Keratinocyte (primary cell): ENCODE data around the gene ARHGEF37. TPM values are rescaled to one million over a fixed set of nuclear protein-coding genes. Genes with fewer than 3 reads are reported as not detected.

ENCODE experiments used
- DNase-seq: peaks from one replicate; pipeline ENCODE4 v3.0.0-alpha.2; 2011; ENCODE audit warnings: low read depth, missing footprints, low spot score
- FAIRE-seq: peaks from 2 replicates; lab custom pipeline; 2011; peaks lifted over from hg19 to GRCh38; lab: Jason Lieb, UNC
- H2AFZ ChIP-seq: 2 replicates; pipeline ENCODE4 v1.6.0; 2012; ENCODE audit warnings: low read length, control low read depth, inconsistent platforms; ENCODE audit not compliant: control insufficient read depth
- H3K27ac ChIP-seq: 2 replicates; pipeline ENCODE4 v1.5.1; 2011; ENCODE audit warnings: low read length; ENCODE audit not compliant: control insufficient read depth, insufficient read depth
- H3K27me3 ChIP-seq: 3 replicates; pipeline ENCODE4 v1.6.0; 2011; ENCODE audit warnings: low read length; ENCODE audit not compliant: control insufficient read depth, insufficient read depth; ENCODE audit errors: extremely low read depth
- H3K36me3 ChIP-seq, 2 experiments: 2 replicates in 1 of 2; 3 replicates in 1 of 2; pipeline ENCODE4 v1.5.1; 2011; ENCODE audit warnings: low read length in 2 of 2, mild to moderate bottlenecking in 1 of 2; ENCODE audit not compliant: control insufficient read depth in 2 of 2, insufficient read depth in 2 of 2; ENCODE audit errors: extremely low read depth in 1 of 2
- H3K4me1 ChIP-seq: 3 replicates; pipeline ENCODE4 v1.5.1; 2011; ENCODE audit warnings: low read length; ENCODE audit not compliant: control insufficient read depth, insufficient read depth; ENCODE audit errors: extremely low read depth
- H3K4me2 ChIP-seq: 3 replicates; pipeline ENCODE4 v1.6.0; 2011; ENCODE audit warnings: low read depth, low read length; ENCODE audit not compliant: control insufficient read depth, insufficient read depth; ENCODE audit errors: extremely low read depth
- H3K4me3 ChIP-seq, 3 experiments: fragments of 200-600 bp in 1 of 3; sonication (generic) in 1 of 3; 2 replicates in 2 of 3; 3 replicates in 1 of 3; pipeline ENCODE4 v1.5.1; 2011 to 2016; ENCODE audit warnings: low read length in 3 of 3, mild to moderate bottlenecking in 3 of 3, control low read depth in 2 of 3, inconsistent platforms in 1 of 3, low read depth in 1 of 3, mixed read lengths in 1 of 3, mixed run types in 1 of 3, moderate library complexity in 1 of 3; ENCODE audit not compliant: control insufficient read depth in 2 of 3, insufficient read depth in 2 of 3; ENCODE audit errors: extremely low read depth in 1 of 3
- H3K79me2 ChIP-seq: 2 replicates; pipeline ENCODE4 v1.6.0; 2012; ENCODE audit warnings: low read length; ENCODE audit not compliant: control insufficient read depth, insufficient read depth
- H3K9ac ChIP-seq: 3 replicates; pipeline ENCODE4 v1.6.0; 2011; ENCODE audit warnings: low read length; ENCODE audit not compliant: control insufficient read depth, insufficient read depth; ENCODE audit errors: extremely low read depth
- H3K9me1 ChIP-seq: 3 replicates; pipeline ENCODE4 v1.6.0; 2011; ENCODE audit warnings: low read length; ENCODE audit not compliant: control insufficient read depth, insufficient read depth; ENCODE audit errors: extremely low read depth
- H3K9me3 ChIP-seq: 2 replicates; pipeline ENCODE4 v1.5.1; 2012; ENCODE audit warnings: low read depth, low read length; ENCODE audit not compliant: control insufficient read depth
- H4K20me1 ChIP-seq: 3 replicates; pipeline ENCODE4 v1.6.0; 2011; ENCODE audit warnings: low read length; ENCODE audit not compliant: control insufficient read depth, insufficient read depth; ENCODE audit errors: extremely low read depth
- EZH2 ChIP-seq: IDR thresholded peaks from one replicate; pipeline ENCODE4 v1.6.1; 2012; ENCODE audit warnings: inconsistent platforms, mild to moderate bottlenecking, low read length, moderate library complexity
- dilution Hi-C: fragments of 300-500 bp; cut with MboI; formaldehyde crosslinking; loops from one replicate; pipeline ENCODE4 v1.7.0; 2020; ENCODE audit warnings: low sequenced_read_pairs; ENCODE audit not compliant: extremely low pct_ligation_motif_present
- polyA plus RNA-seq, 5 experiments: library from polyadenylated mRNA; depleted of rRNA in 3 of 5; stranded (reverse) in 3 of 5; stranded (forward) in 1 of 5; unstranded in 1 of 5; fragments of >200 nt; gene quantifications; 1 replicate in 1 of 5; 2 replicates in 3 of 5; 3 replicates in 1 of 5; pipeline versions ENCODE4 v1.2.1 to v1.2.3, GENCODE V29; 2011 to 2012; ENCODE audit warnings: missing spikeins in 2 of 5, low read depth in 1 of 5, low replicate concordance in 1 of 5
- TF ChIP-seq, protein P1 (sequence below), 3 experiments: IDR thresholded peaks in 1 of 3; conservative IDR thresholded peaks in 1 of 3; optimal IDR thresholded peaks in 1 of 3; 2 replicates in 2 of 3; 3 replicates in 1 of 3; pipeline versions ENCODE3 to v1.5.1; 2011; ENCODE audit warnings: low read length in 3 of 3, mild to moderate bottlenecking in 3 of 3, moderate library complexity in 2 of 3, control low read depth in 1 of 3, inconsistent platforms in 1 of 3; ENCODE audit not compliant: insufficient read depth in 2 of 3; ENCODE audit errors: extremely low read depth in 1 of 3

Gene ARHGEF37
- polyA plus RNA-seq, 1 donor (not counting 4 experiments of a cell fraction or from before 2014, with no cell fraction given): 8.7 TPM

DNA sequence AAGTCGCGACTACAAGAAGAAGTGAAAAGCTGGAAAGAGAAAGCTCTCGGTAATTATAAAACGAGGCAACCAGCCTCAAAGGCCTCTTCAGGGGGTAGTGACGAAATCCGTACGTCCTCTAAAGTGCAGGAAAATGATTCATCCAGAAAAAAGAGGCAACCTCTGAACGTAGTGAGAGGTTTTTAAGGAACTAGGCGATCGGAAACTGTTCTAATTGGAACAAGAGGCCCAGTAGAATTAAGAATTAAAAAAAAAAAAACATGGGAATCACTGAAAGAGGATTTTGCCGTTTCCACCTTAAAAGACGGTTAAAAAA, 31.1 kb upstream of the ARHGEF37 start:
- H3K9me1 ChIP-seq: no peaks in the 10 kb centered on the region
- DNase-seq (no peak), FAIRE-seq (no peak)
- H3K4me1 ChIP-seq: peaks cover 39% of the 10 kb centered on the region
- TF ChIP-seq, protein P1, sequence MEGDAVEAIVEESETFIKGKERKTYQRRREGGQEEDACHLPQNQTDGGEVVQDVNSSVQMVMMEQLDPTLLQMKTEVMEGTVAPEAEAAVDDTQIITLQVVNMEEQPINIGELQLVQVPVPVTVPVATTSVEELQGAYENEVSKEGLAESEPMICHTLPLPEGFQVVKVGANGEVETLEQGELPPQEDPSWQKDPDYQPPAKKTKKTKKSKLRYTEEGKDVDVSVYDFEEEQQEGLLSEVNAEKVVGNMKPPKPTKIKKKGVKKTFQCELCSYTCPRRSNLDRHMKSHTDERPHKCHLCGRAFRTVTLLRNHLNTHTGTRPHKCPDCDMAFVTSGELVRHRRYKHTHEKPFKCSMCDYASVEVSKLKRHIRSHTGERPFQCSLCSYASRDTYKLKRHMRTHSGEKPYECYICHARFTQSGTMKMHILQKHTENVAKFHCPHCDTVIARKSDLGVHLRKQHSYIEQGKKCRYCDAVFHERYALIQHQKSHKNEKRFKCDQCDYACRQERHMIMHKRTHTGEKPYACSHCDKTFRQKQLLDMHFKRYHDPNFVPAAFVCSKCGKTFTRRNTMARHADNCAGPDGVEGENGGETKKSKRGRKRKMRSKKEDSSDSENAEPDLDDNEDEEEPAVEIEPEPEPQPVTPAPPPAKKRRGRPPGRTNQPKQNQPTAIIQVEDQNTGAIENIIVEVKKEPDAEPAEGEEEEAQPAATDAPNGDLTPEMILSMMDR (optimal IDR thresholded peaks at IDR 0.05 in 1 of 3, IDR thresholded peaks at IDR 0.05 in 1 of 3, conservative IDR thresholded peaks at IDR 0.05 in 1 of 3; ENCODE audit: extremely low read depth in 1 of 3, insufficient read depth in 2 of 3, low read length in 3 of 3): no peak
- TF ChIP-seq EZH2: no peak
- no peak overlapping the region for H2AFZ ChIP-seq
- peaks cover 10 to 39% of the 10 kb centered on the region in 2 experiments for H3K36me3 ChIP-seq
- no peaks in the 10 kb centered on the region for H3K27me3 ChIP-seq
- H3K79me2 ChIP-seq: peaks cover 64% of the 10 kb centered on the region
- no peaks in the 10 kb centered on the region for H3K9me3 ChIP-seq
- dilution Hi-C loops: no loop called here
- peaks cover 5% of the 10 kb centered on the region for H4K20me1 ChIP-seq
- H3K4me2 ChIP-seq: peak overlapping the region; percentile 98
- peak overlapping the region; percentile 77 to 100 (median 93) for H3K4me3 ChIP-seq
- peak overlapping the region; percentile 100 for H3K9ac ChIP-seq
- peak overlapping the region; percentile 98 for H3K27ac ChIP-seq

DNA sequence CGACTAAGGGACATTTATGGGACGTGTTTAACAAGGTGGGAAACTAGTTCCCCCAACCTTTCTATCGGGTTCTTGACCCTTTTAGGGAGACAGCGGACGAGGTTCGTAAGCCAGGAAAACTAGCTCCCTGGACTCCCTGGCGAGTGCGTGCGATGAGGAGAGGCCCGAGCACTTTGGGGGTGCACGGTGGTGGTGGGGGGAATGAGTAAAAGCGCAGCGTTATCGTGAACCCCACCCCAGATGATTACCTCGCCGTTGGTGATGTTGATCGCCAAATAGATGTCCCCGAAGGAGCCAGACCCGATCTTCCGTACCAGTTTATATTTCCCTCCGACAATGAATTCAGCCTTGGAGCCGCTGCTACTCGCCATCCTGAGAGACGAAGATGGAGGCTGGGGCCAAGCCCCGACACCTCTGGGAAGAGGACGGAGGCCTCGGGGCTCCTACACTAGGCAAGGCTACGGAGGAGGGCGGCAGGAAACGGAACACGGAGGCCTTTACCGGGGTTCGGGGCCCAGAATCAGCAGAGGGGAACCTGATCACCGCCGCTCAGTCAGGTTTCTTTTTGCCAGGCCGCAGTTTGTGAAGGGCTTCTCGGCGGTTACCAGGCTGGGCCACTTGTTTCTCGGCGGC, 30.6 kb upstream of the ARHGEF37 start:
- TF ChIP-seq EZH2: no peak
- TF ChIP-seq, protein P1 (optimal IDR thresholded peaks at IDR 0.05 in 1 of 3, IDR thresholded peaks at IDR 0.05 in 1 of 3, conservative IDR thresholded peaks at IDR 0.05 in 1 of 3; ENCODE audit: extremely low read depth in 1 of 3, insufficient read depth in 2 of 3, low read length in 3 of 3): no peak
- Histone ChIP-seq H2AFZ (peak overlapping the region; percentile 7), H3K9me3 (no peaks in the 10 kb centered on the region), H3K79me2 (peaks cover 59% of the 10 kb centered on the region), H4K20me1 (peaks cover 5% of the 10 kb centered on the region), H3K36me3 (peaks cover 7 to 34% of the 10 kb centered on the region in 2 experiments), H3K4me3 (peak overlapping the region; percentile 77 to 100 (median 93)), H3K27me3 (no peaks in the 10 kb centered on the region), H3K27ac (peak overlapping the region; percentile 98), H3K4me2 (peak overlapping the region; percentile 98), H3K4me1 (peaks cover 39% of the 10 kb centered on the region), H3K9ac (peak overlapping the region; percentile 100), H3K9me1 (no peaks in the 10 kb centered on the region)
- no peak for DNase-seq
- dilution Hi-C loops: no loop called here
- FAIRE-seq: no peak
